HTR-8/SVneo (cell line): ENCODE measurements around the gene RUNDC3A.

Source experiments
- DNase-seq: peaks from one replicate; pipeline ENCODE4 v3.0.0; 2011; ENCODE audit warnings: low spot score, mixed read lengths; ENCODE audit not compliant: insufficient read length
- FAIRE-seq: peaks from 2 replicates; lab custom pipeline; 2011; peaks lifted over from hg19 to GRCh38; lab: Jason Lieb, UNC

Gene RUNDC3A

DNA sequence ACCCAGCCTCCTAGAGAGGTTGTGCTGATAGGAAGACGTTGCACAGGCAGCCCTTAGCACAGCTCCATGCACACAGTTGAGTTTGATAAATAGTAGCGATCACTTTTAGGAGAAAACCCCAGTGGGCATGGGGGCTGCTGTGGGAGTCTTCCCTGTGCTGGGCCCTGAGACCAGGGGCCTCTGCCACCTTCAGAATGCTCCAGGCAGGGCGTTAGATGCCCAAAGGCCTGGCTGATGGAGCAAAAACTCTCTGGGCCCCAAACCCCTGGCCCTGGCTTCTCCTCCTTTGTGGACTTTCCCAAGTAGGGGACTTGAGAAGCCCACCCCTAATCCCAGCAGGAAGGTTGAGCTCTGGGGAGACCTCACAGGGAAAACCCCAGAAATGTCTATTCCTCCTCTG lies 26.1 kb upstream of the RUNDC3A start:
- DNase-seq (no peak), FAIRE-seq (no peak)

- DNase-seq: no peak
- no peak for FAIRE-seq
These were observed 24.9 kb upstream of the RUNDC3A start for GRCh38 chr17:44283344-44284023.

DNA sequence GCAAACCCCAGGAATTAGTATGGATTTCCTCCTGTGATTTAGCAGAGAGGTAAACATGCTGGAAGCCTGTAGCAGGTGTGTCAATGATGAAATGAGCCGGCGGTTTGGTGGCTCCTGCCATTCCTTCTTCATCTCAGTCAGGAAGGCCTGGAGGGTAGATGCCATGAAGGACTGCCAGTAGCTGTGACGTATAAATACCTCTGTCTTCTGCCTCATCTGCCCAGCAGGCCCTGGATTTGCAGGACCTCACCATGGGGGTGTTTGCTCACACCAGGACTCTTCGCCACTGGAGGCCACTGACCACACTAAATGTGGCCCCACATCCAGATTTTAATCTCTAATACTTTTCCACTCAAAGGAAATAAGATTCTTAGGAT lies 24.4 kb upstream of the RUNDC3A start:
- no peak for FAIRE-seq
- no peak for DNase-seq

- peak; percentile 36 for FAIRE-seq
- no peak for DNase-seq
These were observed 20.8 kb upstream of the RUNDC3A start for GRCh38 chr17:44287651-44288050.

- FAIRE-seq: peak; percentile 9
These were observed 14.7 kb upstream of the RUNDC3A start for GRCh38 chr17:44293509-44294226.

GRCh38 chr17:44297975-44298374 lies 10.4 kb upstream of the RUNDC3A start:
- no peak for DNase-seq
- FAIRE-seq: no peak

More at GRCh38 chr17:44293509-44294226, 14.7 kb upstream of the RUNDC3A start:
- no peak for DNase-seq

- DNase-seq (no peak), FAIRE-seq (no peak)
These were observed 3.8 kb upstream of the RUNDC3A start for GRCh38 chr17:44304651-44305050.

- FAIRE-seq (peak; percentile 62), DNase-seq (peak; percentile 88)
These were observed 814 bp upstream of the RUNDC3A start for GRCh38 chr17:44307387-44308186.

- DNase-seq: no peak
These were observed 464 bp downstream of the RUNDC3A start for GRCh38 chr17:44308865-44309264.

DNA sequence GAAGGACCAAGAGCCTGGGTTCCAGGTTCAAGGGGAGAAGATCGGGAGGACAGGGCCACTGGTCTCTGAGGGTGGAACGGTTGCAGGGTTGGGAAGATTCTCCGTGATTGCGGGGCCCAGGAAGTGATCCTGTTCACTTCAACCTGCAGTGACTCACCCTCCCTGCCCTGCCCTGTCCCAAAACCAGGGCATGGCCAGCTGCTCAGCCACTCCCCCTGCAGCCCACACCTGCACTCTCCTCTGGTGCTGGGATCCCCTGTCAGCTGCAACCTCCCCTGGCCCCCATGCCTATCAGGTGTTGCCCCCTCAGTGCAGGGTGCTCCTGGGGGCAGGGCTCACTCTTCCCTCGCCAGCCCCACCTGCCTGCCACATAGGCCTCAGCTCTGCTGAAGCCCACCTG lies 1.1 kb downstream of the RUNDC3A start:
- FAIRE-seq (no peak), DNase-seq (no peak)

More at GRCh38 chr17:44308865-44309264, 464 bp downstream of the RUNDC3A start:
- FAIRE-seq: peak; percentile 67

DNA sequence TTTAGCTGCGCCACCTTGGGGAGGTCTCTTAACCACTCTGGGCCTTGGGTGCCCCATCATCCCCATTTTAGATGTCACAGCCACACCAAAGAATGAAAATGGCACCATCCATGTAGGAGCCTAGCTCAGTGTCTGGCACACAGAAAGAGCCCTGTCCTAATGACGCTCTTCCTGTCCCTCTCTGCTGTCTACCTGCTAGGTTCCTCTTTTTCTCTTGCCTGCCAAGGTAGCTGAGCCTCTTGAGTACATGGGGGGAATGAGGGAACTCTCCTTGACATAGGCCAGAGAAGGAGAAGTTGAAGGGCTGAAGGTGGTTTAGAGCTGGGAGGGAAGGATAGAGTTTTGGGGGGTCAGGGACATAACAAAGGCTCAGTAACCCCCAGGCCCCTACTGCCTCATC lies 1.8 kb downstream of the RUNDC3A start:
- no peak for DNase-seq

DNA sequence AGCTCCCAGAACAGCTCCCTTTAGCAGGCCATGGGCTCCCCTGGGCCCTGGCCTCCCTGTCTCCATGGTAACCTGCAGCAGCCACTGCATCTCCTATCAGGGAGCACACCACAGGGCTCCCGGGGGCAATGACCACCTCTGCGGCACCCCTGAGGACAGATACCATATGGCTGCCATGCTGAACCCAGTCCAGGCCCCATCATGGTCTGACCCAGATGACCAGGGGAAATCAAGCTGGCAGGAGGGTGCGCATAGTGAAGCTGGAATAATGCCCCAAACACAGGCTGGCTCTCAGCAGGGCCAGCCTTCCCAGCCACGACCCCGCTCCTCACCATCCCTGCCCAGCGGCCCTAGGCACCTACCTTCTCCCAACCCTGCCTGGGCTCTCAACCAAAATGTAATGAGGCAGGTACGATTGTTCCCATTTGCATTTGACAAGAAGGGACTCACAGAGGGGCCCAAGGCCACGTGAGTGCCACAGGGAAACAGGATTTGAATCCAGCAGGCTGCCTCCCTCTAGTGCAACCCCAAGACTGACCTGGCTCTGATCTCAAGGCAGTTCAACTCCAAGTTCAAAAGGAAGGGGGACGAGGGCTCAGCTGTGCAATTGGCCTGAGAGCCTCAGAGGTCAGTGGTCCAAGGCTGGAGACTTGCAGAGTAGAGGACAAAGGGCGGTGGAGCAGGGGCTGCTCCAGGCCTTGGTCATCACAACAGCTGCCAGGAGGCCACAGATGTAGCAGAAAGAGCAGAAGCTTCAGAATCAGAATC lies 2.4 kb downstream of the RUNDC3A start:
- FAIRE-seq: no peak
- DNase-seq: no peak

More for the DNA sequence above, 1.8 kb downstream of the RUNDC3A start:
- FAIRE-seq: no peak

DNA sequence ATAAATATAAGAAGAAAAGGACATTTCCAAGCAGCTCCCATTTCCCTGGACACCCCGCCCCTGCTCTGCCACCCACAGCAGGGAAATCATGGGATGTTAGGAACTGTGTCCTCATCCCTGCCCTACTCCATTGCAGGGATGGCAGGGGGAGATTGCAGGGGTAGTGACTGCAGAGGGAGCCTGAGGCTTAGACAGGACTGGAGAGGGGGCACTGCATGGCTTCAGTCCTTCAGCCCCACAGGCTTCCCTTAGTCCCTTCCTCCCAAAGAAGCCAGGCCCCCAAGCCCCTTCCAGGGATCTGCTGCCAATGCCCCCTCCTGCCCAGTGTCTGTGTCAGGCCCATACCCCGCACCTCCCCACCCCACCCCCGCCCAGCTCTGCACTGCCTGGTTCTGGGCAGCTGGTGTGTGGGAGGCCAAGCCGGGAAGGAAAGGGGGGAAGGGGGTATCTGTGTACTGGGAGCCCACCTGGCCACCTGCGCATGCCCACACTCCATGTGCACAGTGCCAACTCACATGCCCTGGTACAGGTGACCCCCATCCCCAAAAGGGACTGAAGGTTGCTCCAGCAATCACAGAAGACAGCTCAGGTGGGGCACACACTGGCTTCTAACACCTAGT lies 3.3 kb downstream of the RUNDC3A start:
- no peak for FAIRE-seq
- DNase-seq: no peak

DNA sequence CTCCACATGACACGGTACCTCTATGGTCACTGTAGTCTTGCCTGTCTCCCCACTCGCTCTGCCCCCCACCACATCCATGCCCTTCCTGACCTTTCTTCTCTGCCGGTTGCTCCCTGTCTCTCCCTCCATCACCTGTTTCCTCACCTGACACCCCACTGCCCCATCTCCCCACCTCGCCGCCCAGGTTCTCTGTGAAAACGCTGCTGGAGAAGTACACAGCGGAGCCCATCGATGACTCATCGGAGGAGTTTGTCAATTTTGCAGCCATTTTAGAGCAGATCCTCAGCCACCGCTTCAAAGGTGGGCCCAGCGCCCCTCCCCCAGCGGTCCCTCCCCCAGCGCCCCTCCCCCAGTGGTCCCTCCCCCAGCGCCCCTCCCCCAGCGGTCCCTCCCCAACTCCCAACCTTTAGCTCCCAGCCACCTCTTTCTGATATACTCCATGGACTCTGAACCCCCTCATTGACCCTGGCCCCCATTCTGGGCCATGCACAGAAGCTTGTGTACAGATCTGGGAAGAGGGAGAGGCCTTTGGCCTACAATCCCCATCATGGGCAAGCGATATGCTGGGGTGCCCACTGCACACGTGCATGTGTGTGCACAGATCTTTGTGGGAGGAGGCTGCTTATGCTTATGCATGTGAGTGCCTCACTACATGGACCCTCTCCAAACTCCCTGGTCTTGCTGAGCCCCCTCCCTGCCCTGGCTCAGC lies 4.1 kb downstream of the RUNDC3A start:
- FAIRE-seq: no peak
- DNase-seq: no peak

- DNase-seq (no peak), FAIRE-seq (peak; percentile 73)
These were observed 5.6 kb downstream of the RUNDC3A start for GRCh38 chr17:44314031-44314430.

DNA sequence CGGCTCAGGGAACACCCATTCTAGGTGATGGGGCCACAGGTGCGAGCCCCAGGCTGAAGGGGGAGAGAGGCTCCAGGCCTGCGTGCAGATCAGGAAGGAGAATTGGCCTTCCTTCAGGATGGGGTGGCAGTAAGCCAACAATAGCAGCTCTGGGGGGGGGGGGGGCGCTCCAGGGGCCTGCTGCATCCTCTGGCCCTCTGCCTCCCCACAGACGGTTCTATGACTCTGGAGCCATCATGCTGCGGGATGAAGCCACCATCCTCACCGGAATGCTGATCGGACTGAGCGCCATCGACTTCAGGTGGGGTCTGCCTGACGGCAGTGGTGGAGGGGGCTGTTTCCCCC lies 6.1 kb downstream of the RUNDC3A start:
- no peak for FAIRE-seq
- no peak for DNase-seq

DNA sequence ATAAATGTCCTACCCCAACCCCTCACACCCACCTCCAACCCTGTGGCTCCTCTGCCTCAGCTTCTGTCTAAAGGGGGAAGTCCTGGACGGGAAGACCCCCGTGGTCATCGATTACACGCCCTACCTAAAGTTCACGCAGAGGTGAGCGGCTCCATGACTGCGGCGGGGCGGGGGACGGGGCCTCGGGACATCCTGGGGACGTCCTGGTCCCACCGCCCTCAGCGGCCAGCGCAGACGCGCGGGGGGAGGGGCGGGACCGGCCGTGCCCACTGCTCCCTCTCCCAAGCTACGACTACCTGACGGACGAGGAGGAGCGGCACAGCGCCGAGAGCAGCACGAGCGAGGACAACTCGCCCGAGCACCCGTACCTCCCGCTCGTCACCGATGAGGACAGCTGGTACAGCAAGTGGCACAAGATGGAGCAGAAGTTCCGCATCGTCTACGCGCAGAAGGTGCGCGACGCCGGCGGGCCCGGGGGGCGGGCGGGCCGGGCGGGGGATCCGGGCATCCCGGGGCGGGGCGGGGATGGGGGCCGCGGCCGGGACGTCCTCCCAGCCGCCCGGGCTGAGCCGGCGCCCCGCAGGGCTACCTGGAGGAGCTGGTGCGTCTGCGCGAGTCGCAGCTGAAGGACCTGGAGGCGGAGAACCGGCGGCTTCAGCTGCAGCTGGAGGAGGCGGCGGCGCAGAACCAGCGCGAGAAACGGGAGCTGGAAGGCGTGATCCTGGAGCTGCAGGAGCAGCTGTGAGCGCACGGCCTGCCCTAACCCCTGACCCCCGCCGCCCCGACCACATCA lies 6.7 kb downstream of the RUNDC3A start:
- DNase-seq (peak; percentile 63), FAIRE-seq (peak; percentile 93)
